Measurements from ENCODE around the gene KLHDC8B. TPM values are rescaled to one million over a fixed set of nuclear protein-coding genes. Genes with fewer than 3 reads are reported as not detected.

Gene KLHDC8B
- total RNA-seq, 1 donor: 19.4 TPM

GRCh38 chr3:49134471-49135265 is 36.7 kb upstream of the KLHDC8B start:
- TF ChIP-seq CTCF (IDR thresholded peaks at IDR 0.05; ENCODE audit: insufficient read depth, low read depth, low read length): no peak
- no peak overlapping the region for H3K4me3 ChIP-seq (ENCODE audit: low read depth, low read length)
- no peak for DNase-seq (ENCODE audit: low read depth)

- TF ChIP-seq CTCF (IDR thresholded peaks at IDR 0.05; ENCODE audit: insufficient read depth, low read depth, low read length): no peak
- no peak for DNase-seq (ENCODE audit: low read depth)
- no peak overlapping the region for H3K4me3 ChIP-seq (ENCODE audit: low read depth, low read length)
Observed at GRCh38 chr3:49135499-49135898, 35.9 kb upstream of the KLHDC8B start.

GRCh38 chr3:49140080-49140479 is 31.3 kb upstream of the KLHDC8B start:
- DNase-seq (ENCODE audit: low read depth): no peak
- no peak for TF ChIP-seq CTCF (IDR thresholded peaks at IDR 0.05; ENCODE audit: insufficient read depth, low read depth, low read length)
- H3K4me3 ChIP-seq (ENCODE audit: low read depth, low read length): no peak overlapping the region

- TF ChIP-seq CTCF (IDR thresholded peaks at IDR 0.05; ENCODE audit: insufficient read depth, low read depth, low read length): no peak
- no peak overlapping the region for H3K4me3 ChIP-seq (ENCODE audit: low read depth, low read length)
- no peak for DNase-seq (ENCODE audit: low read depth)
Observed at GRCh38 chr3:49148159-49148558, 23.2 kb upstream of the KLHDC8B start.

GRCh38 chr3:49151610-49152009 is 19.8 kb upstream of the KLHDC8B start:
- DNase-seq (ENCODE audit: low read depth): no peak
- H3K4me3 ChIP-seq (ENCODE audit: low read depth, low read length): no peak overlapping the region
- TF ChIP-seq CTCF (IDR thresholded peaks at IDR 0.05; ENCODE audit: insufficient read depth, low read depth, low read length): no peak

GRCh38 chr3:49153349-49153912 is 18.0 kb upstream of the KLHDC8B start:
- TF ChIP-seq CTCF (IDR thresholded peaks at IDR 0.05; ENCODE audit: insufficient read depth, low read depth, low read length): no peak
- H3K4me3 ChIP-seq (ENCODE audit: low read depth, low read length): no peak overlapping the region
- DNase-seq (ENCODE audit: low read depth): no peak

Data from fibroblast of villous mesenchyme (primary cell).